ENCODE data around the gene TET1.
"Not testable (repeated sequence)": the region's sequence is repeated elsewhere in the genome, so short reads cannot be mapped to it uniquely, and the experiment has no call there.

TET1 gene

GRCh38 chr10:68720793-68721672 lies 160.9 kb downstream of the TET1 start, which contains the start of gene CCAR1:
Gene CCAR1, plus strand, starts transcription at chr10:68721239. Its CDS starts 1,266 bp downstream, at chr10:68722505.
- DNase-seq: peak; percentile 100

- peak; percentile 29 for DNase-seq
These were observed 161.7 kb downstream of the TET1 start for GRCh38 chr10:68721673-68722335.

GRCh38 chr10:68725016-68725415 lies 164.9 kb downstream of the TET1 start:
- no peak for DNase-seq

- no peak for DNase-seq
These were observed 167.0 kb downstream of the TET1 start for GRCh38 chr10:68727146-68727545.

GRCh38 chr10:68732651-68733050 lies 172.5 kb downstream of the TET1 start:
- DNase-seq: no peak

- DNase-seq: no peak
These were observed 174.2 kb downstream of the TET1 start for GRCh38 chr10:68734349-68734748.

- DNase-seq: no peak
These were observed 175.0 kb downstream of the TET1 start for GRCh38 chr10:68735119-68735518.

GRCh38 chr10:68735739-68736138 lies 175.6 kb downstream of the TET1 start:
- DNase-seq: not testable (repeated sequence)

GRCh38 chr10:68740676-68741075 lies 180.5 kb downstream of the TET1 start:
- DNase-seq: not testable (repeated sequence)

- no peak for DNase-seq
These were observed 182.3 kb downstream of the TET1 start for GRCh38 chr10:68742397-68742796.
